IMR-90 (cell line): ENCODE measurements around the gene RAB5B. TPM values are rescaled to one million over a fixed set of nuclear protein-coding genes. Genes with fewer than 3 reads are reported as not detected.

Experiments used
- ATAC-seq: fragments of 200-7000 bp; cut with Tn5 transposase; 2 replicates; pipeline ENCODE4 v1.9.1; 2020; ENCODE audit warnings: low read depth, mild to moderate bottlenecking, moderate library complexity
- BruUV-seq: library from RNA; stranded (reverse); fragments of 400-500 nt; replicated peaks from 2 replicates; lab custom pipeline; 2021; lab: Mats Ljungman, UMichigan
- CTCF ChIA-PET: fragments of 300-600 bp; formaldehyde crosslinking; extraction: SDS; loops from one replicate; lab custom pipeline; 2021; ENCODE audit warnings: antibody characterized with exemption; lab: Yijun Ruan, JAX
- POLR2A ChIA-PET: fragments of 300-600 bp; sonication (Branson Sonifier 250); formaldehyde crosslinking; loops from one replicate; lab custom pipeline; 2022; ENCODE audit warnings: antibody characterized with exemption; ENCODE audit not compliant: unreplicated experiment; lab: Charles Lee
- DNase-seq: peaks from one replicate; pipeline ENCODE4 v3.0.0; 2013
- H2AFZ ChIP-seq: replicated peaks from 2 replicates; pipeline ENCODE3; 2013; ENCODE audit warnings: low read length, mild to moderate bottlenecking; ENCODE audit not compliant: poor library complexity
- H2AK5ac ChIP-seq: 2 replicates; pipeline ENCODE4 v1.6.1; 2013; ENCODE audit warnings: low read depth, low read length, inconsistent platforms
- H2AK9ac ChIP-seq: replicated peaks from 2 replicates; pipeline ENCODE3; 2013; ENCODE audit warnings: mild to moderate bottlenecking, low read depth, low read length, moderate library complexity; ENCODE audit not compliant: poor library complexity
- H2BK120ac ChIP-seq: 2 replicates; pipeline ENCODE4 v1.6.1; 2013; ENCODE audit warnings: low read depth, low read length, inconsistent platforms
- H2BK15ac ChIP-seq: 3 replicates; pipeline ENCODE4 v1.6.1; 2013; ENCODE audit warnings: low read depth, low read length, inconsistent platforms
- H2BK20ac ChIP-seq: 2 replicates; pipeline ENCODE4 v1.6.1; 2013; ENCODE audit warnings: low read depth, mild to moderate bottlenecking, inconsistent platforms, low read length, moderate library complexity
- H2BK5ac ChIP-seq: 2 replicates; pipeline ENCODE4 v1.6.1; 2013; ENCODE audit warnings: mild to moderate bottlenecking, low read depth, low read length, inconsistent platforms; ENCODE audit not compliant: poor library complexity, severe bottlenecking
- H3K14ac ChIP-seq: replicated peaks from 2 replicates; pipeline ENCODE4 v1.6.1; 2013; ENCODE audit warnings: low read depth, low read length, inconsistent platforms
- H3K18ac ChIP-seq: 2 replicates; pipeline ENCODE4 v1.6.1; 2013; ENCODE audit warnings: low read depth, low read length, control low read depth
- H3K23ac ChIP-seq: 2 replicates; pipeline ENCODE4 v1.6.1; 2013; ENCODE audit warnings: low read depth, low read length, inconsistent platforms
- H3K27ac ChIP-seq: 2 replicates; pipeline ENCODE4 v1.5.1; 2013; ENCODE audit warnings: mild to moderate bottlenecking, control low read depth, low read length; ENCODE audit not compliant: insufficient read depth
- H3K27me3 ChIP-seq: 2 replicates; pipeline ENCODE4 v1.6.1; 2013; ENCODE audit warnings: low read length; ENCODE audit not compliant: control insufficient read depth, insufficient read depth
- H3K36me3 ChIP-seq: 2 replicates; pipeline ENCODE4 v1.6.1; 2013; ENCODE audit warnings: low read length, mixed read lengths; ENCODE audit not compliant: control insufficient read depth, insufficient read depth
- H3K4ac ChIP-seq: 2 replicates; pipeline ENCODE4 v1.6.1; 2013; ENCODE audit warnings: low read depth, low read length, inconsistent platforms
- H3K4me1 ChIP-seq: 2 replicates; pipeline ENCODE4 v1.6.1; 2013; ENCODE audit warnings: low read length, mixed read lengths; ENCODE audit not compliant: control insufficient read depth, insufficient read depth
- H3K4me2 ChIP-seq: 2 replicates; pipeline ENCODE4 v1.6.1; 2013; ENCODE audit warnings: low read depth, mild to moderate bottlenecking, control low read depth, low read length, moderate library complexity
- H3K4me3 ChIP-seq: 2 replicates; pipeline ENCODE4 v1.5.1; 2013; ENCODE audit warnings: low read depth, mild to moderate bottlenecking, control low read depth, low read length, moderate library complexity; ENCODE audit not compliant: insufficient read depth
- H3K56ac ChIP-seq: 2 replicates; pipeline ENCODE4 v1.6.1; 2013; ENCODE audit warnings: low read length, inconsistent platforms; ENCODE audit not compliant: insufficient read depth; ENCODE audit errors: extremely low read depth
- H3K79me1 ChIP-seq, 2 experiments: 2 replicates each; pipeline ENCODE4 v1.6.1; 2013; ENCODE audit warnings: low read length in 2 of 2, inconsistent platforms in 1 of 2, low read depth in 1 of 2
- H3K9ac ChIP-seq: 2 replicates; pipeline ENCODE4 v1.6.1; 2013; ENCODE audit warnings: low read depth, low read length, control low read depth
- H3K9me1 ChIP-seq: 2 replicates; pipeline ENCODE4 v1.6.1; 2013; ENCODE audit warnings: low read length, inconsistent platforms; ENCODE audit not compliant: insufficient read depth
- H3K9me3 ChIP-seq: 2 replicates; pipeline ENCODE4 v1.6.1; 2013; ENCODE audit warnings: low read length; ENCODE audit not compliant: control insufficient read depth, insufficient read depth
- H4K20me1 ChIP-seq: 2 replicates; pipeline ENCODE4 v1.6.1; 2013; ENCODE audit warnings: low read length, inconsistent platforms; ENCODE audit not compliant: insufficient read depth
- H4K5ac ChIP-seq: 2 replicates; pipeline ENCODE4 v1.6.1; 2013; ENCODE audit warnings: mild to moderate bottlenecking, low read depth, low read length, control low read depth
- H4K8ac ChIP-seq, 2 experiments: 2 replicates each; pipeline ENCODE4 v1.6.1; 2013; ENCODE audit warnings: low read depth in 2 of 2, low read length in 2 of 2, control low read depth in 1 of 2, inconsistent platforms in 1 of 2
- H4K91ac ChIP-seq: 2 replicates; pipeline ENCODE4 v1.6.1; 2013; ENCODE audit warnings: low read depth, low read length, inconsistent platforms; ENCODE audit not compliant: insufficient read depth
- BHLHE40 ChIP-seq: fragments of 150-350 bp; IDR thresholded peaks from 2 replicates; pipeline ENCODE4 v1.6.1; 2016; ENCODE audit warnings: mild to moderate bottlenecking, low read depth, low read length
- CEBPB ChIP-seq: IDR thresholded peaks from 2 replicates; pipeline ENCODE4 v1.6.1; 2012; ENCODE audit warnings: low read depth, low read length, improper control_type of control experiment
- CHD1 ChIP-seq: IDR thresholded peaks from 2 replicates; pipeline ENCODE4 v1.6.1; 2012; ENCODE audit warnings: low read depth, low read length, improper control_type of control experiment
- FOS ChIP-seq: fragments of 150-350 bp; IDR thresholded peaks from 2 replicates; pipeline ENCODE4 v1.6.1; 2016; ENCODE audit warnings: low read depth, low read length
- MAFK ChIP-seq: IDR thresholded peaks from 2 replicates; pipeline ENCODE4 v1.6.1; 2012; ENCODE audit warnings: low read depth, low read length, improper control_type of control experiment
- MAZ ChIP-seq: IDR thresholded peaks from 2 replicates; pipeline ENCODE4 v1.6.1; 2012; ENCODE audit warnings: low read depth, mild to moderate bottlenecking, low read length, improper control_type of control experiment, moderate library complexity, borderline replicate concordance
- MXI1 ChIP-seq: IDR thresholded peaks from 2 replicates; pipeline ENCODE4 v1.6.1; 2012; ENCODE audit warnings: low read depth, mild to moderate bottlenecking, low read length, moderate library complexity, borderline replicate concordance
- NFE2L2 ChIP-seq: fragments of 150-350 bp; IDR thresholded peaks from 2 replicates; pipeline ENCODE4 v1.6.1; 2016; ENCODE audit warnings: low read depth, mild to moderate bottlenecking, low read length
- POLR2A ChIP-seq: IDR thresholded peaks from 2 replicates; pipeline ENCODE4 v1.6.1; 2012; ENCODE audit warnings: mild to moderate bottlenecking, low read depth, low read length
- RCOR1 ChIP-seq: IDR thresholded peaks from 2 replicates; pipeline ENCODE4 v1.6.1; 2012; ENCODE audit warnings: mild to moderate bottlenecking, low read length, improper control_type of control experiment; ENCODE audit not compliant: insufficient replicate concordance
- RFX5 ChIP-seq: IDR thresholded peaks from 2 replicates; pipeline ENCODE4 v1.8.0; 2012; ENCODE audit warnings: low read depth, mild to moderate bottlenecking, low read length, moderate library complexity
- SMC3 ChIP-seq: fragments of 150-350 bp; IDR thresholded peaks from 2 replicates; pipeline ENCODE4 v1.6.1; 2016; ENCODE audit warnings: low read depth, mild to moderate bottlenecking, antibody characterized with exemption, low read length, moderate library complexity
- USF2 ChIP-seq: fragments of 150-350 bp; IDR thresholded peaks from 2 replicates; pipeline ENCODE4 v1.6.1; 2017; ENCODE audit warnings: mild to moderate bottlenecking, antibody characterized with exemption, low read length, low read depth
- WGBS, 2 experiments: methylation state at CpG; one replicate each; pipeline versions ENCODE4 v1.1.5 to v1.1.7; 2013; ENCODE audit warnings: missing lambda C conversion rate in 2 of 2; ENCODE audit not compliant: insufficient read length in 1 of 2; ENCODE audit errors: extremely low coverage in 2 of 2; 5-methylcytosine and 5-hydroxymethylcytosine counted together
- dilution Hi-C: fragments of 300-500 bp; cut with HindIII; formaldehyde crosslinking; loops from one replicate; pipeline ENCODE4 v1.14.3; 2018; ENCODE audit warnings: low sequenced_read_pairs; ENCODE audit not compliant: unreplicated experiment
- in situ Hi-C: fragments of 300-500 bp; cut with MboI; formaldehyde crosslinking; loops from 3 replicates; pipeline ENCODE4 v1.14.3; 2019; ENCODE audit warnings: low sequenced_read_pairs, inconsistent platforms, mixed read lengths
- intact Hi-C: fragments of 100-400 bp; cut with micrococcal nuclease; formaldehyde crosslinking; loops from 2 replicates; pipeline ENCODE4 v1.10.0; 2022
- polyA plus RNA-seq, 3 experiments: library from polyadenylated mRNA; depleted of rRNA; stranded (reverse); fragments of >200 nt; gene quantifications; 2 replicates each; pipeline ENCODE4 v1.2.3, GENCODE V29; 2012; ENCODE audit warnings: low replicate concordance in 1 of 3
- total RNA-seq: library from RNA; depleted of rRNA; stranded (reverse); fragments of >200 nt; gene quantifications from 2 replicates; pipeline ENCODE4 v1.2.3, GENCODE V29; 2012
- TF ChIP-seq, protein P1 (sequence below): conservative IDR thresholded peaks from 2 replicates; pipeline ENCODE4 v1.5.1; 2012; ENCODE audit warnings: mild to moderate bottlenecking, low read depth, low read length, improper control_type of control experiment
- TF ChIP-seq, protein P2 (sequence below): fragments of 150-350 bp; IDR thresholded peaks from 2 replicates; pipeline ENCODE4 v1.6.1; 2016; ENCODE audit warnings: low read depth, mild to moderate bottlenecking, low read length, moderate library complexity, borderline replicate concordance

RAB5B gene
- total and polyA plus RNA-seq, 2 of the 4 experiments (the other 2 are of a cell fraction): 56.5 to 99.2 TPM

- dilution Hi-C loops (no loop called here), in situ Hi-C loops (no loop called here), intact Hi-C loops (no loop called here)
- ATAC-seq (no peak), DNase-seq (no peak)
- H3K9me3 ChIP-seq: no peaks in the 10 kb centered on the region
- no peak overlapping the region for H3K27ac ChIP-seq
- no peak overlapping the region for H3K4ac ChIP-seq
- H4K5ac ChIP-seq: no peak overlapping the region
- no peak overlapping the region for H2AK5ac ChIP-seq
- peaks cover 24 to 58% of the 10 kb centered on the region in 2 experiments for H3K79me1 ChIP-seq
- H2BK120ac ChIP-seq: no peak overlapping the region
- no peak overlapping the region for H2BK15ac ChIP-seq
- CTCF ChIA-PET: interaction anchor here (0.6 to 1.5 kb wide), 9 partner anchors 13 to 243 kb away, joined by 3 to 5 read pairs (median 3); partner anchors contain the start of gene MMP19
- no peak overlapping the region for H2AFZ ChIP-seq
- H3K9me1 ChIP-seq: no peaks in the 10 kb centered on the region
- H3K27me3 ChIP-seq: no peaks in the 10 kb centered on the region
- no peak overlapping the region for H3K23ac ChIP-seq
- peaks cover 43% of the 10 kb centered on the region for H3K36me3 ChIP-seq
- H2BK20ac ChIP-seq: no peak overlapping the region
- no peak overlapping the region for H3K56ac ChIP-seq
- no peak overlapping the region for H3K14ac ChIP-seq
- H3K18ac ChIP-seq: no peak overlapping the region
- no peak overlapping the region for H2BK5ac ChIP-seq
- no peak overlapping the region for H3K9ac ChIP-seq
- H3K4me1 ChIP-seq: peaks cover 2% of the 10 kb centered on the region; the same call in 1 of the 2 replicates
- POLR2A ChIA-PET: interaction anchor here (0.8 kb wide), 1 partner anchor 9 kb away, joined by 4 read pairs; the partner anchor contains the start of gene RAB5B
- peaks cover 27% of the 10 kb centered on the region; the same call in 1 of the 2 replicates for H4K20me1 ChIP-seq
- H4K91ac ChIP-seq: no peak overlapping the region
- H3K4me3 ChIP-seq: no peak overlapping the region
- WGBS, 2 experiments: 100% methylated on average over 1 of the region's 3 CpGs; no CpG with 5 or more reads in 1 of the 2 experiments
- no peak overlapping the region for H3K4me2 ChIP-seq
- TF ChIP-seq CEBPB: no peak
- TF ChIP-seq NFE2L2: no peak
- no peak for TF ChIP-seq MAZ
- no peak for TF ChIP-seq USF2
- TF ChIP-seq, protein P1, sequence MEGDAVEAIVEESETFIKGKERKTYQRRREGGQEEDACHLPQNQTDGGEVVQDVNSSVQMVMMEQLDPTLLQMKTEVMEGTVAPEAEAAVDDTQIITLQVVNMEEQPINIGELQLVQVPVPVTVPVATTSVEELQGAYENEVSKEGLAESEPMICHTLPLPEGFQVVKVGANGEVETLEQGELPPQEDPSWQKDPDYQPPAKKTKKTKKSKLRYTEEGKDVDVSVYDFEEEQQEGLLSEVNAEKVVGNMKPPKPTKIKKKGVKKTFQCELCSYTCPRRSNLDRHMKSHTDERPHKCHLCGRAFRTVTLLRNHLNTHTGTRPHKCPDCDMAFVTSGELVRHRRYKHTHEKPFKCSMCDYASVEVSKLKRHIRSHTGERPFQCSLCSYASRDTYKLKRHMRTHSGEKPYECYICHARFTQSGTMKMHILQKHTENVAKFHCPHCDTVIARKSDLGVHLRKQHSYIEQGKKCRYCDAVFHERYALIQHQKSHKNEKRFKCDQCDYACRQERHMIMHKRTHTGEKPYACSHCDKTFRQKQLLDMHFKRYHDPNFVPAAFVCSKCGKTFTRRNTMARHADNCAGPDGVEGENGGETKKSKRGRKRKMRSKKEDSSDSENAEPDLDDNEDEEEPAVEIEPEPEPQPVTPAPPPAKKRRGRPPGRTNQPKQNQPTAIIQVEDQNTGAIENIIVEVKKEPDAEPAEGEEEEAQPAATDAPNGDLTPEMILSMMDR: no peak
- no peak for TF ChIP-seq MAFK
- TF ChIP-seq, protein P2, sequence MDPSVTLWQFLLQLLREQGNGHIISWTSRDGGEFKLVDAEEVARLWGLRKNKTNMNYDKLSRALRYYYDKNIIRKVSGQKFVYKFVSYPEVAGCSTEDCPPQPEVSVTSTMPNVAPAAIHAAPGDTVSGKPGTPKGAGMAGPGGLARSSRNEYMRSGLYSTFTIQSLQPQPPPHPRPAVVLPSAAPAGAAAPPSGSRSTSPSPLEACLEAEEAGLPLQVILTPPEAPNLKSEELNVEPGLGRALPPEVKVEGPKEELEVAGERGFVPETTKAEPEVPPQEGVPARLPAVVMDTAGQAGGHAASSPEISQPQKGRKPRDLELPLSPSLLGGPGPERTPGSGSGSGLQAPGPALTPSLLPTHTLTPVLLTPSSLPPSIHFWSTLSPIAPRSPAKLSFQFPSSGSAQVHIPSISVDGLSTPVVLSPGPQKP: no peak
- TF ChIP-seq FOS: no peak
- TF ChIP-seq BHLHE40: no peak
- TF ChIP-seq RFX5: no peak
- no peak for TF ChIP-seq RCOR1
- no peak for TF ChIP-seq MXI1
- TF ChIP-seq POLR2A: no peak
- TF ChIP-seq SMC3: no peak
- TF ChIP-seq CHD1: no peak
- BruUV-seq: no TSS peak
- H2AK9ac ChIP-seq: no peak overlapping the region
- H4K8ac ChIP-seq: no peak overlapping the region
Observed at GRCh38 chr12:55982319-55982936, 8.6 kb downstream of the RAB5B start.
